CD14-positive monocyte (primary cell): ENCODE results near the gene TRPV2. TPM values are rescaled to one million over a fixed set of nuclear protein-coding genes. Genes with fewer than 3 reads are reported as not detected.

Source experiments
- DNase-seq, 3 donors: peaks; one replicate each; pipeline ENCODE4 v3.0.0-alpha.2; 2011 to 2022
- H2AFZ ChIP-seq: 2 replicates; pipeline ENCODE4 v1.6.0; 2012; ENCODE audit warnings: mild to moderate bottlenecking, low read depth, low read length, inconsistent platforms; ENCODE audit not compliant: insufficient read depth, poor library complexity, severe bottlenecking
- H3K27ac ChIP-seq, 2 donors: 1 replicate in 1 of 2; 2 replicates in 1 of 2; pipeline ENCODE4 v1.5.1; 2012 to 2013; ENCODE audit warnings: low read length in 2 of 2, control low read depth in 1 of 2, inconsistent platforms in 1 of 2, low read depth in 1 of 2, mild to moderate bottlenecking in 1 of 2
- H3K27me3 ChIP-seq, 2 donors: one replicate each; pipeline versions ENCODE4 v1.6.0 to v1.6.1; 2011 to 2013; ENCODE audit warnings: low read length in 2 of 2; ENCODE audit not compliant: control insufficient read depth in 2 of 2, insufficient read depth in 2 of 2
- H3K36me3 ChIP-seq, 2 donors: replicated peaks in 1 of 2; 1 replicate in 1 of 2; 2 replicates in 1 of 2; pipeline versions ENCODE4 v1.5.1 to v1.6.1; 2012 to 2013; ENCODE audit warnings: low read length in 2 of 2, control low read depth in 1 of 2, inconsistent platforms in 1 of 2, mild to moderate bottlenecking in 1 of 2; ENCODE audit not compliant: insufficient read depth in 2 of 2, control insufficient read depth in 1 of 2
- H3K4me1 ChIP-seq, 2 donors: 1 replicate in 1 of 2; 2 replicates in 1 of 2; pipeline versions ENCODE4 v1.5.1 to v1.6.1; 2012 to 2013; ENCODE audit warnings: low read length in 2 of 2, control low read depth in 1 of 2, inconsistent platforms in 1 of 2, mild to moderate bottlenecking in 1 of 2, moderate library complexity in 1 of 2; ENCODE audit not compliant: insufficient read depth in 2 of 2, control insufficient read depth in 1 of 2
- H3K4me2 ChIP-seq: replicated peaks from 2 replicates; pipeline ENCODE3; 2012; ENCODE audit warnings: low read length, moderate library complexity, mild to moderate bottlenecking; ENCODE audit not compliant: poor library complexity, severe bottlenecking; ENCODE audit errors: extremely low read depth
- H3K4me3 ChIP-seq, 3 experiments: fragments of 200-600 bp in 1 of 3; sonication (generic) in 1 of 3; replicated peaks in 1 of 3; 1 replicate in 2 of 3; 2 replicates in 1 of 3; pipeline ENCODE4 v1.5.1; 2011 to 2013; ENCODE audit warnings: low read length in 3 of 3, mild to moderate bottlenecking in 3 of 3, control low read depth in 2 of 3, low read depth in 2 of 3, inconsistent platforms in 1 of 3, moderate library complexity in 1 of 3
- H3K79me2 ChIP-seq: 2 replicates; pipeline ENCODE4 v1.6.0; 2012; ENCODE audit warnings: mild to moderate bottlenecking, control low read depth, inconsistent platforms, low read length, moderate library complexity; ENCODE audit not compliant: insufficient read depth
- H3K9ac ChIP-seq: 2 replicates; pipeline ENCODE4 v1.6.0; 2017; ENCODE audit warnings: low read length, mild to moderate bottlenecking; ENCODE audit not compliant: insufficient read depth, poor library complexity, severe bottlenecking
- H3K9me3 ChIP-seq, 2 donors: replicated peaks in 1 of 2; 1 replicate in 1 of 2; 2 replicates in 1 of 2; pipeline versions ENCODE4 v1.5.1 to v1.6.1; 2012 to 2013; ENCODE audit warnings: low read length in 2 of 2, control low read depth in 1 of 2; ENCODE audit not compliant: control insufficient read depth in 1 of 2, insufficient read depth in 1 of 2
- H4K20me1 ChIP-seq: 2 replicates; pipeline ENCODE4 v1.6.0; 2012; ENCODE audit warnings: mild to moderate bottlenecking, low read length, control low read depth, moderate library complexity; ENCODE audit not compliant: insufficient read depth
- H3K27ac Mint-ChIP-seq, 7 donors: one replicate each; pipeline ENCODE4 v1.8.0; 2020; ENCODE audit warnings: mild to moderate bottlenecking in 7 of 7, mixed read lengths in 7 of 7, moderate library complexity in 6 of 7, inconsistent platforms in 2 of 7
- H3K27me3 Mint-ChIP-seq, 3 donors: one replicate each; pipeline ENCODE4 v1.8.0; 2021 to 2022; ENCODE audit warnings: low read depth in 3 of 3, mild to moderate bottlenecking in 3 of 3, mixed read lengths in 3 of 3, moderate library complexity in 3 of 3, inconsistent platforms in 1 of 3
- H3K36me3 Mint-ChIP-seq, 2 donors: one replicate each; pipeline ENCODE4 v1.8.0; 2020; ENCODE audit warnings: mixed read lengths in 2 of 2, inconsistent platforms in 1 of 2, mild to moderate bottlenecking in 1 of 2
- H3K4me1 Mint-ChIP-seq: one replicate; pipeline ENCODE4 v1.8.0; 2020; ENCODE audit warnings: mild to moderate bottlenecking, mixed read lengths
- H3K4me3 Mint-ChIP-seq, 2 donors: one replicate each; pipeline ENCODE4 v1.8.0; 2020; ENCODE audit warnings: mild to moderate bottlenecking in 2 of 2, mixed read lengths in 2 of 2, moderate library complexity in 1 of 2
- H3K9me3 Mint-ChIP-seq, 7 donors: one replicate each; pipeline ENCODE4 v1.8.0; 2020 to 2022; ENCODE audit warnings: mixed read lengths in 7 of 7, mild to moderate bottlenecking in 6 of 7, moderate library complexity in 6 of 7, inconsistent platforms in 2 of 7
- CTCF ChIP-seq: fragments of 200-600 bp; IDR thresholded peaks from one replicate; pipeline ENCODE4 v1.8.0; 2022; ENCODE audit warnings: antibody characterized with exemption, mild to moderate bottlenecking
- WGBS: methylation state at CpG from one replicate; pipeline ENCODE4 v1.1.5; 2013; ENCODE audit warnings: missing lambda C conversion rate; ENCODE audit not compliant: insufficient coverage; 5-methylcytosine and 5-hydroxymethylcytosine counted together
- intact Hi-C, 2 donors: fragments of 100-400 bp; cut with micrococcal nuclease; formaldehyde crosslinking; loops; one replicate each; pipeline versions ENCODE4 v1.15.0 to v1.15.1; 2023
- polyA plus RNA-seq, 3 donors: library from polyadenylated mRNA; depleted of rRNA in 1 of 3; unstranded in 2 of 3; stranded (reverse) in 1 of 3; fragments of 300-500 nt in 2 of 3; fragments of >200 nt in 1 of 3; fragmentation: Illumina TruSeq in 2 of 3; gene quantifications; 1 replicate in 2 of 3; 2 replicates in 1 of 3; pipeline ENCODE4 v1.2.3, GENCODE V29; 2012 to 2021

Gene TRPV2
- polyA plus RNA-seq, 3 donors: 51.4 to 66.3 (median 58.2) TPM

GRCh38 chr17:16453493-16453851 lies 38.1 kb downstream of the TRPV2 start:
- H2AFZ ChIP-seq: no peak overlapping the region
- no peak overlapping the region for H3K4me2 ChIP-seq
- no peaks in the 10 kb centered on the region for H3K4me1 ChIP-seq
- no peak overlapping the region for H3K4me3 ChIP-seq
- WGBS: 100% methylated on average over 3 of the region's 4 CpGs
- peak; percentile 19 for TF ChIP-seq CTCF
- DNase-seq: no peak
- no peaks in the 10 kb centered on the region for H3K9me3 ChIP-seq
- H3K9ac ChIP-seq: no peak overlapping the region
- no peaks in the 10 kb centered on the region for H3K79me2 ChIP-seq
- peaks cover 8 to 9% of the 10 kb centered on the region in 2 donors for H3K36me3 ChIP-seq
- no peaks in the 10 kb centered on the region for H3K27me3 ChIP-seq
- peaks cover 10 to 22% of the 10 kb centered on the region in 2 donors for H3K36me3 Mint-ChIP-seq
- H3K27me3 Mint-ChIP-seq: no peaks in the 10 kb centered on the region
- H3K27ac Mint-ChIP-seq: peak overlapping the region in 1 of 7 donors; percentile 37
- H3K4me3 Mint-ChIP-seq: no peak overlapping the region
- intact Hi-C loops: loop anchor here (2.0 to 10.0 kb wide), 3 partner anchors 67 to 141 kb away; no protein-coding TSS in a partner anchor
- no peaks in the 10 kb centered on the region for H4K20me1 ChIP-seq
- peaks cover 0 to 4% (median 2%) of the 10 kb centered on the region in 7 donors for H3K9me3 Mint-ChIP-seq
- peaks cover 11% of the 10 kb centered on the region for H3K4me1 Mint-ChIP-seq
- no peak overlapping the region for H3K27ac ChIP-seq

GRCh38 chr17:16455997-16456741 lies 40.8 kb downstream of the TRPV2 start:
- no peak for DNase-seq
- Histone ChIP-seq H3K27me3 (no peaks in the 10 kb centered on the region), H3K4me1 (no peaks in the 10 kb centered on the region), H3K9me3 (no peaks in the 10 kb centered on the region), H4K20me1 (no peaks in the 10 kb centered on the region), H3K4me2 (no peak overlapping the region), H2AFZ (no peak overlapping the region), H3K27ac (no peak overlapping the region), H3K9ac (no peak overlapping the region), H3K4me3 (no peak overlapping the region), H3K79me2 (no peaks in the 10 kb centered on the region), H3K36me3 (no peaks in the 10 kb centered on the region)
- peaks cover 0 to 4% (median 2%) of the 10 kb centered on the region in 7 donors for H3K9me3 Mint-ChIP-seq
- intact Hi-C loops: loop anchor here in 1 of 2 donors (10.0 kb wide), 1 partner anchor 139 kb away; no protein-coding TSS in a partner anchor
- H3K27ac Mint-ChIP-seq: no peak overlapping the region
- H3K27me3 Mint-ChIP-seq: no peaks in the 10 kb centered on the region
- WGBS: 79% methylated on average over 3 of the region's 5 CpGs
- no peak overlapping the region for H3K4me3 Mint-ChIP-seq
- peaks cover 0 to 16% of the 10 kb centered on the region in 2 donors for H3K36me3 Mint-ChIP-seq
- H3K4me1 Mint-ChIP-seq: peaks cover 13% of the 10 kb centered on the region
- no peak for TF ChIP-seq CTCF
